OCI-LY7 (cell line): Measurements from ENCODE around the gene ACYP2.

Experiments
- EZH2phosphoT487 ChIP-seq: fragments of 200-600 bp; sonication (generic); IDR thresholded peaks from 2 replicates; pipeline ENCODE4 v1.6.1; 2018; ENCODE audit warnings: low read depth, borderline replicate concordance, mild to moderate bottlenecking, mixed run types, antibody characterized with exemption, low read length, moderate library complexity, mixed read lengths
- TF ChIP-seq, protein P1 (sequence below): fragments of 200-600 bp; sonication (generic); conservative IDR thresholded peaks from 2 replicates; pipeline ENCODE4 v1.5.1; 2014; ENCODE audit warnings: mild to moderate bottlenecking, antibody characterized with exemption, low read length, moderate library complexity, mixed read lengths

DNA sequence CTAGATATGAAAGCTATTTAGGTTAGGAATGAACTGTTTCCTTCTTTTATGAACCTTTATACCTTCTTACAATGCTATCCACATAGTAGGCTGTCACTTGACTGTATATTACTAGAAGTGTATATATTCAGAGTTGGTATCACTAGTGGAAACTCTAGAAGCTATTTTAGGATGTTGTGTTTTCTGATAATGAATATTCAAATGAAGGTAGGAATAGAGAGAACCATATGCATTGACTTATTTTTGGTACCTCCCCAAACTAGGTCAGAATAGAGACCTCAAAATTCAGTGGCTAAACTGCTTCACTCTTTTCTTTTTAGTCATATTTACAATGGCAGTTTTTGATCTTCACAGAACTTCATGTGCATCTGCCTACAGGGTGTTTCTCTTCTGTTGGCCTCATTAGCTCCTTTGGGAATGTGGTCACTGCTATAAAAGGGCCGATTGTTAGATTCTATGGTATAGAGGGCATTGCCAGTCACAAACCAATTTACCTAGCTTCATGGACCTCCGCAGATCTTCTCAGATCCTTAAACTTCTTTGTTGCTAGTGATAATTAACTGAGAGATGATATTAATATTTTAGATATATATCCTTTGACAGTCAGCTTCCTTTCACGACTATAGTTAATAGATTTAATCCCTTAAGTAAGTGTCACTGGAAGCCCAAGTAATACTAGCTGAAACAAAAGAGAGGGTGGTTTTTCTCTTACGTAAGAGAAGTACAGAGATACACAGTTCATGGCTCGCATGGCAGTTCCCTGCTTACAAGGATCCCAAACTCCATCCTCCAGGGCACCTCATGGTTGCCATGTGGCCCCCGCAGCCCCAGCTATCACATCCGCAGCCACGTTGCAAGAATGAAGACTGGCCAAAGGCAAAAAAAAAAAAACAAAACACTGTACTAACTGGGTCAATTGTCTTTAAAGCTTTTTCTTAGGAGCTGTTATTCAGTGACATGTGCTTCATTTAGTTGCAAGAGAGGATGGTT, 79.6 kb downstream of the ACYP2 start:
- TF ChIP-seq, protein P1, sequence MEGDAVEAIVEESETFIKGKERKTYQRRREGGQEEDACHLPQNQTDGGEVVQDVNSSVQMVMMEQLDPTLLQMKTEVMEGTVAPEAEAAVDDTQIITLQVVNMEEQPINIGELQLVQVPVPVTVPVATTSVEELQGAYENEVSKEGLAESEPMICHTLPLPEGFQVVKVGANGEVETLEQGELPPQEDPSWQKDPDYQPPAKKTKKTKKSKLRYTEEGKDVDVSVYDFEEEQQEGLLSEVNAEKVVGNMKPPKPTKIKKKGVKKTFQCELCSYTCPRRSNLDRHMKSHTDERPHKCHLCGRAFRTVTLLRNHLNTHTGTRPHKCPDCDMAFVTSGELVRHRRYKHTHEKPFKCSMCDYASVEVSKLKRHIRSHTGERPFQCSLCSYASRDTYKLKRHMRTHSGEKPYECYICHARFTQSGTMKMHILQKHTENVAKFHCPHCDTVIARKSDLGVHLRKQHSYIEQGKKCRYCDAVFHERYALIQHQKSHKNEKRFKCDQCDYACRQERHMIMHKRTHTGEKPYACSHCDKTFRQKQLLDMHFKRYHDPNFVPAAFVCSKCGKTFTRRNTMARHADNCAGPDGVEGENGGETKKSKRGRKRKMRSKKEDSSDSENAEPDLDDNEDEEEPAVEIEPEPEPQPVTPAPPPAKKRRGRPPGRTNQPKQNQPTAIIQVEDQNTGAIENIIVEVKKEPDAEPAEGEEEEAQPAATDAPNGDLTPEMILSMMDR = no peak
- TF ChIP-seq EZH2phosphoT487 = no peak
